A673 (cell line): ENCODE measurements around the gene LACRT. TPM values are rescaled to one million over a fixed set of nuclear protein-coding genes. Genes with fewer than 3 reads are reported as not detected.
"Not testable (repeated sequence)": the region's sequence is repeated elsewhere in the genome, so short reads cannot be mapped to it uniquely, and the experiment has no call there.

Experiments
- BruUV-seq: library from RNA; stranded (reverse); fragments of 400-500 nt; replicated peaks from 2 replicates; lab custom pipeline; 2021; lab: Mats Ljungman, UMichigan
- CTCF ChIA-PET: fragments of 300-600 bp; sonication (Branson Sonifier 250); formaldehyde crosslinking; loops from one replicate; lab custom pipeline; 2022; ENCODE audit warnings: antibody characterized with exemption; lab: Charles Lee
- POLR2A ChIA-PET: fragments of 300-600 bp; sonication (Branson Sonifier 250); formaldehyde crosslinking; loops from one replicate; lab custom pipeline; 2022; ENCODE audit warnings: antibody characterized with exemption; ENCODE audit not compliant: low non-redundant PET; lab: Charles Lee
- DNase-seq: peaks from one replicate; pipeline ENCODE4 v3.0.0-alpha.2; 2015; ENCODE audit warnings: low spot score
- H3K27ac ChIP-seq: fragments of 200-600 bp; sonication (generic); 2 replicates; pipeline ENCODE4 v1.5.1; 2016; ENCODE audit warnings: mixed run types, low read depth, mild to moderate bottlenecking, mixed read lengths, antibody characterized with exemption, low read length; ENCODE audit not compliant: poor library complexity, severe bottlenecking
- H3K27me3 ChIP-seq: fragments of 200-600 bp; sonication (generic); replicated peaks from 2 replicates; pipeline ENCODE4 v1.6.1; 2017; ENCODE audit warnings: mixed run types, low read depth, mild to moderate bottlenecking, mixed read lengths, antibody characterized with exemption, low read length; ENCODE audit not compliant: insufficient read depth, poor library complexity
- H3K36me3 ChIP-seq: fragments of 200-600 bp; sonication (generic); 2 replicates; pipeline ENCODE4 v1.6.1; 2016; ENCODE audit warnings: mixed run types, mild to moderate bottlenecking, mixed read lengths, antibody characterized with exemption, low read length; ENCODE audit not compliant: insufficient read depth, poor library complexity, severe bottlenecking
- H3K4me1 ChIP-seq: fragments of 200-600 bp; sonication (generic); 2 replicates; pipeline ENCODE4 v1.6.1; 2017; ENCODE audit warnings: mixed run types, mild to moderate bottlenecking, mixed read lengths, antibody characterized with exemption, low read length; ENCODE audit not compliant: insufficient read depth, poor library complexity, severe bottlenecking
- H3K4me3 ChIP-seq: fragments of 200-600 bp; sonication (generic); 2 replicates; pipeline ENCODE4 v1.5.1; 2016; ENCODE audit warnings: low read depth, mixed run types, mild to moderate bottlenecking, mixed read lengths, low read length; ENCODE audit not compliant: poor library complexity, severe bottlenecking
- H3K9me3 ChIP-seq: fragments of 200-600 bp; sonication (generic); 2 replicates; pipeline ENCODE4 v1.6.1; 2016; ENCODE audit warnings: mixed run types, low read depth, mild to moderate bottlenecking, mixed read lengths, antibody characterized with exemption, low read length; ENCODE audit not compliant: poor library complexity, severe bottlenecking
- CTCF ChIP-seq: fragments of 300-800, 200-600 bp; sonication (generic); conservative IDR thresholded peaks from 2 replicates; pipeline ENCODE4 v1.5.1; 2017; ENCODE audit warnings: low read depth, mild to moderate bottlenecking, antibody characterized with exemption, low read length, moderate library complexity, mixed read lengths
- EZH2 ChIP-seq: fragments of 200-600 bp; sonication (generic); IDR thresholded peaks from 2 replicates; pipeline ENCODE4 v1.6.1; 2017; ENCODE audit warnings: borderline replicate concordance, low read depth, mild to moderate bottlenecking, mixed read lengths, antibody characterized with exemption, low read length; ENCODE audit not compliant: poor library complexity, severe bottlenecking
- intact Hi-C: fragments of 100-400 bp; cut with micrococcal nuclease; formaldehyde crosslinking; loops from one replicate; pipeline ENCODE4 v1.10.0; 2022; ENCODE audit not compliant: unreplicated experiment
- total RNA-seq: library from RNA; stranded (reverse); gene quantifications from 2 replicates; pipeline ENCODE4 v1.2.3, GENCODE V29; 2021

The LACRT gene
- total RNA-seq, 1 experiment from 2014 or later = not detected

DNA sequence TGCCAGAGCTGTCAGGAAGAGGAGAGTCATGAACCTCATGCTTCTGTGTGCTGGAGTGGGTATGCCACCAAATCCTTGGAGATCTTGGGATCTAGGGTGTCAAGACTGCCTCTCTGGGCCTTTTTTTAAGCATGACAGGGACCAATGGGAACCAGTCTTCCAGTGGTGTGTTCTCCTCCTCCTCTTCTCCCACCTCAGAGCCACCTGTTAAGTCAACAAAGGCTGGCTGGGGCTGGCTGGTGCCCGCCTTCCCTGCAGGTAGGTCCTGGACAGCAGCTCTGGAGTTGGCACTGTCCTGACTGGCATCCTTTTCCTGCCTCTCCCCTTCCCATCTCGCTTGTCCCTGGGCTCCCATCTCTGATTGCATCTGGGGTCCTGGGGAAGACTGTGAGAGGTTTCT is 13.6 kb upstream of the LACRT start, which contains the start of gene DCD:
Gene DCD (minus strand): TSS at position 101 of the 400 bp plus-strand sequence. CDS start 62 bp downstream, at position 39.
- TF ChIP-seq EZH2 = no peak
- no peak for TF ChIP-seq CTCF
- H3K9me3 ChIP-seq = no peaks in the 10 kb centered on the region
- no peaks in the 10 kb centered on the region for H3K36me3 ChIP-seq
- no peaks in the 10 kb centered on the region for H3K27me3 ChIP-seq
- H3K4me3 ChIP-seq = no peak within 1 kb of the TSS
- no peak within 1 kb of the TSS for H3K27ac ChIP-seq
- DNase-seq = no peak
- H3K4me1 ChIP-seq = peaks cover 4% of the 10 kb centered on the region
- intact Hi-C loops = no loop called here
- BruUV-seq = no TSS peak
- POLR2A ChIA-PET = no interaction called here
- CTCF ChIA-PET = no interaction called here

- H3K27me3 ChIP-seq = no peaks in the 10 kb centered on the region
- CTCF ChIA-PET = interaction anchor here (0.6 kb wide), 1 partner anchor 62 kb away, joined by 3 read pairs; no protein-coding TSS in a partner anchor
- H3K27ac ChIP-seq = no peak overlapping the region
- no peaks in the 10 kb centered on the region for H3K9me3 ChIP-seq
- POLR2A ChIA-PET = no interaction called here
- H3K36me3 ChIP-seq = peaks cover 4% of the 10 kb centered on the region
- no peak for DNase-seq
- TF ChIP-seq EZH2 = no peak
- TF ChIP-seq CTCF = no peak
- no peaks in the 10 kb centered on the region for H3K4me1 ChIP-seq
- no TSS peak for BruUV-seq
- H3K4me3 ChIP-seq = no peak overlapping the region
- intact Hi-C loops = no loop called here
Measured at GRCh38 chr12:54641554-54641953, 6.9 kb upstream of the LACRT start.

- H3K9me3 ChIP-seq = no peaks in the 10 kb centered on the region
- H3K27ac ChIP-seq = no peak overlapping the region
- DNase-seq = no peak
- ChIA-PET POLR2A (interaction anchor here (0.6 kb wide), 1 partner anchor 93 kb away, joined by 4 read pairs; no protein-coding TSS in a partner anchor), CTCF (no interaction called here)
- H3K36me3 ChIP-seq = peaks cover 4% of the 10 kb centered on the region
- no peaks in the 10 kb centered on the region for H3K27me3 ChIP-seq
- intact Hi-C loops = no loop called here
- TF ChIP-seq EZH2 (no peak), CTCF (no peak)
- no peak overlapping the region for H3K4me3 ChIP-seq
- no TSS peak for BruUV-seq
- H3K4me1 ChIP-seq = no peaks in the 10 kb centered on the region
Measured at GRCh38 chr12:54641089-54641488, 6.4 kb upstream of the LACRT start.

GRCh38 chr12:54639112-54639511 is 4.4 kb upstream of the LACRT start:
- H3K27me3 ChIP-seq, H3K4me1 ChIP-seq, intact Hi-C loops, H3K27ac ChIP-seq, H3K9me3 ChIP-seq, H3K36me3 ChIP-seq, H3K4me3 ChIP-seq, POLR2A ChIA-PET, DNase-seq, CTCF ChIA-PET, BruUV-seq: not testable (repeated sequence)
